ENCODE data around the gene RERE.
"Not testable (repeated sequence)": the region's sequence is repeated elsewhere in the genome, so short reads cannot be mapped to it uniquely, and the experiment has no call there.

RERE gene

DNA sequence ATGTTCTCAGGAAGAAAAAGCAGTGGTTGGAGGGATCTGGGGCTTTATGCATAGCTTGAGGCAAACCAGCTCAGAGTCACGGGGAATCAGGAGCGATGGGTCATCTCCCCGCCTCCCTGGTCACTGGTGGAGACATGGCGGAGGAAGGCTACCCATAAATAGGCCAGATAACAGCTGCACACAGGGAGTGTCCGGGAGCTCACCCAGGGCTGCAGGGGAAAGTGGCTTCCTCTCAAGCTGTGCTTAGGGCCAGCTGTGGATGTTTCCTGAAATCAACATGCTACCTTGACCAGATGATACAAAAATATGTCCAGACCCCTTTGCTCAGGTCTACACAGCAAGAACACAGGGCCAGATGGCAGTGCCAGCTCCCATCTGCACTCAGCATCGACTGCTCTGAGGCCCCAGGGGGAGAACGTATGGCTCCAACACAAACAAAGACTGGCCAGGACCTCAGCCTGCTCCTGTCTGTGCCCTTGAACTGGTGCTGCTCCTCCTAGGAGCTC, 27.1 kb upstream of the RERE start:
- no peak for DNase-seq

DNA sequence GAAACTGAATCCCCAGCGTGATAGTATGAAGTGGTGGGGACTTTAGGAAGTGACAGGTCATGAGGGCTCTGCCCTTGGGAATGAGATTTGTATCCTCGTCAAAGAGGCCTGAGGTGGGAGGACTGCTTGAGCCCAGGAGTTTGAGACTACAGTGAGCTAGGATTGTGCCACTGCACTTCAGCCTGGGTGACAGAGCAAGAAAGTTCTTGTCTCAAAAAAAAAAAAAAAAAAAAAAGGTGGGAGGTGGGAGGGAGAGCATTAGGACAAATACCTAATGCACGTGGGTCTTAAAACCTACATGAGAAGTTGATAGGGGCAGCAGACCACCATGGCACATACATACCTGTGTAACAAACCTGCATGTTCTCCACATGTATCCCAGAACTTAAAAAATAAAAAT, 24.0 kb upstream of the RERE start:
- DNase-seq: no peak

DNA sequence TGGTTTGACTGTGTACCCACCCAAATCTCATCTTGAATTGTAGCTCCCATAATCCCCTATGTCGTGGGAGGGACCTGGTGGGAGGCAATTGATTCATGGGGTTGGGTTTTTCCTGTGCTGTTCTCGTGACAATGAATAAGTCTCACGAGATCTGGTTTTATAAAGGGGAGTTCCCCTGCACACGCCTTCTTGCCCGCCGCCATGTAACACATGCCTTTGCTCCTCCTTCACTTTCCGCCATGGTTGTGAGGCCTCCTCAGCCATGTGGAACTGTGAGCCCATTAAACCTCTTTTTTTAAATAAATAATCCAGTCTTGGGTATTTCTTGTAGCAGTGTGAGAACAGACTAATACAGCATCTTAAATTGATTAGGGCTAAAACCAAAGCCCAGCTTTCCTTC, 22.6 kb upstream of the RERE start:
- no peak for DNase-seq

DNA sequence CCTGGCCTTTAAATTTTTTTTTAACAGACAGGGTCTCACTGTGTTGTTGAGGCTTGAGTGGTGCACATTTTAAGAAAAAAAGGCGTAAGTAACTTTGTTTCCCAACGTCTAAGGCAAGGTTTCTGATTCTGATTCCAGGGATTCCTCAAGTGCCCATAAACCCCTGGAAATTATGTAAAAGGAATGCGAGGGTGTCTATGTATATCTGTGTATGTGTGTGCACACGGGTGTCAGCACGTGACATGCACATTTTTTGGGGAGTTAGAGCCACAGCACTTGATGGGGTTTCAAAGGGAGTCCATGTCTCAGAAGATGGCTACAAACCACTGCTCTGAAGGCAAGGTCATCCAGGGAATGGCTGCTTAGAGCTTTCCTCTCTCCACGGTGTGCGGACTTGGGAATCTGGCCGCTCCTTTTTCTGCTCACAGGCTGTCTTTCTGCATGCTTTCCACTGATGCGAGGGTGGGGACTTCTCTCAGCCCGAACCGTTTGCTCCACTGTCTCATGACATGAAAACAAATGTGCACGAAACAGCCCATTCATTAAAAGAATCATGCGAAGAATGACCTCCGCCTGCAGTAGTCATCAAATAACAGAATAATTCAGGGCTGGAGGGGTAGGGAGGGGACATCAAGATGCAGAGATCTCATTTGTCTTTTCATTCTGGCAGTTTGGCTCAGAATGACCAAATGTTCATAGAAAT, 18.7 kb upstream of the RERE start:
- peak in 1 of 56 donors; percentile 16 for DNase-seq

DNA sequence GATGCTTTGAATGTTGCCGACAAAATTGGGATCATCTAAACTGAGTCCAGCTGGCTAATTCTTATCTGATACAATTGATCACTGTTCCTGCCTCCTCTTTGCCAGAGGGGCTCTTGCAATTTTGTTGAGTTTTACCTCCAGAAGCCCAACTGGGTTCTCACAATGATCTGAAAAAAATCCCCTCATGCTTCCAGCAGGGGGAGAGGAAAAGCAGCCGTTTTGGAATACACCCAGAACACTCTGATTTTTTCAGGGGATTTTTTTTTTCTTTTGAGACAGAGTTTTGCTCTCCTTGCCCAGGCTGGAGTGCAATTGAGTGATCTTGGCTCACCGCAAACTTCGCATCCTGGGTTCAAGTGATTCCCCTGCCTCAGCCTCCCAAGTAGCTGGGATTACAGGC, 13.9 kb upstream of the RERE start:
- no peak for DNase-seq

DNA sequence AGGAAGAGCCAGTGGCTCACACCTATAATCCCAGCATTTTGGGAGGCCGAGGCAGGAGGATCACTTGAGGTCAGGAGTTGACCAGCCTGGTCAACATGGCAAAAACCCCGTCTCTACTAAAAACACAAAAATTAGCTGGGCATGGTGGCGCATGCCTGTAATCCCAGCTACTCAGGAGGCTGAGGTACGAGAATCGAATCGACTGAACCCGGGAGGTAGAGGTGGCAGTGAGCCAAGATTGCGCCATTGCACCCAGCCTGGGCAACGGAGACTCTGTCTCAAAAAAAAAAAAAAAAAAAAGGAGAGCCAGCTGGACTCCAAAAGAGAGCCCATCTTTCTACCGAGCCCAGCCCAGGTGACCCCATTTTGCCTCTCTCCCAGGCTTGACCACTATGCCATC, 13.3 kb upstream of the RERE start:
- not testable (repeated sequence) for DNase-seq

DNA sequence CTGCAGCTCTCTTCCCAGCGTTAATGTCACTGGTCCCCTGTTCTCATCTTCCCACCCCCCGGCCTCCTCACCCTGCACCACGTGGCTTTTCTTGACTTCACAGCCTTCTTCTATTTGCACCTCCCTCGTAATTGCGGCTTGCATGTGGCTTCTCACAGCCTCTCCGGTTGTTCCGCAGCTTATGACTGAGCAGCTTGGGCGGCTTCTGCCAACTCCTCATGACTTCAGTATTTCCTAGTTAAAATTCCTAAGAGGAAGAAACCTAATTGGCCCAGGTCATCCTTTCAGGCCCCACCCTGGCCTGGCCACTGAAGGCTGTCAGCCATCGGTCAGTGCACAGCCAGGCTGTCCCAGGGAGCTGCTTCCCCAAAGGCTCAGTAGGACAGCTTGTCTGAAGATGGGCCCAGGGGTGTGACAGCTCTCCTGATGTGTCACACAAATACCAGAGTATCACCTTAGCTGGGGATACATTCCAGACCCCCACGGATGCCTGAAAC, 8.6 kb upstream of the RERE start:
- no peak for DNase-seq

DNA sequence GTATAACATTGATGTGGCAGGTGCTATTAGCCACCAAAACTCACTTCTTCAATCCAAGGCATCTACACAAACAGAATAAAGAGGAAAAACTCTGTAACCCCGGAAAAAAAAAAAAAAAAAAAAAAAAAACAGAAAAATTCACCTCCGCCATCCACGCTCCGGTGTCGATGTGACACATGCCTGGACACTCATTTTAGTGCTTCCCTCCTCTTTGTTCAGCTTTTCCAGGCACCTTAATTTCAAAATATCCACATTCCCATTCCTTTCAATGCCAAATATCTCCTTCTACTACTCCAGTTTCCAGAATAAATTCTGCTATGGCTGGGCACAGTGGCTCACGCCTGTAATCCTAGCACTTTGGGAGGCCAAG, 5.8 kb upstream of the RERE start:
- no peak for DNase-seq

DNA sequence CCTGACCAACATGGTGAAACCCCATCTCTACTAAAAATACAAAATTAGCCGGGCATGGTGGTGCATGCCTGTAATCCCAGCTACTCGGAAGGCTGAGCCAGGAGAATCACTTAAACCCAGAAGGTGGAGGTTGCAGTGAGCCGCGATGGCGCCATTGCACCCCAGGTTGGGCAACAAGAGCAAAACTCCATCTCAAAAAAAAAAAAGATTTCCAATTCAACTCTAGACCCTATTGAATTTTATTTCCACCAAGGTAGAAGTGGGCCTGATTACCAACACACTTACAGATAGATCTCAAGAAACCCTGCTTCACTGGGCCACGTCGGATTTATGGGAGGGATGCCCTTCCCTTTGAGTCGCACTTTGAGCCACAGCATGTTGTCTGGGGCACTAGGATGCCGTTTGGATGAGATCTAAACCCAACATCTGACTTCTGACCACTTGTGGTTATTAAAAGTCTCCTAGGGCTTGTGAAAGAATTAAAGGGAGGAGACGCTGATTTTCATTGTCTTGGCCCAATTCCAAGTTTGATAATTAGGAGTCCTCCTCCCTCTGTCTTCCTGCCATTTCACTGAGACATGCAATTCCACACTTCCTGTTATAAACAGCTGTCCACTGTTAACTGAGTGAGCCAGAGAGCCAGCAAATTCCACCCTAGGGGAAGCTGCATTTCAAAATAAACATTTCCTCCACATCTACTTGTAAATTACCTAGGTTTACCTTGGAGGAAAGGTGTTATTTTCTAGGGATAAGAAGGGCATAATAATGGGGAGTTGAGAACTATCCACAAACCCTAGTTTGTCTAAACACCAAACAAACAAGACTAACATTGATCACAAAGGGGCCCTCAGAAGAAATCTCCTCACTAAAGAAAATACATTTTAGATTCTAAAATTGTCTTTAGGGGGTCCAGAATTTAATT, 5.2 kb upstream of the RERE start:
- DNase-seq: no peak

DNA sequence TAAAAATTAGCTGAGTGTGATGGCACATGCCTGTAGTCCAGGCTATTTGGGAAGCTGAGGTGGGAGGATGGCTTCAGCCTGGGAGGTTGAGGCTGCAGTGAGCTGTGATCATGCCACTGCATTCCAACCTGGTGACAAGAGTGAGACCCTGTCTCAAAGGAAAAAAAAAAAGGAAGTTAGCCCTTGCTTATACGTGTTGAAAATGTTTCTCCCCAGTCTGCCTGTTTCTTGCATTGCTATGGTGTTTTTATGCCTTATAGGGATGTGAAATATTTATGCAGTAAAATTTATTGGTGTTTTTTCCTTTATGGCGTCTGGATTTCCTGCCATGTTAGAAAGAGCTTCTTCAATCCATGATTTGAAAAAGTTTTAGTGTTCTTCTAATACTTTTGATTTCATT, 3.6 kb upstream of the RERE start:
- no peak for DNase-seq

DNA sequence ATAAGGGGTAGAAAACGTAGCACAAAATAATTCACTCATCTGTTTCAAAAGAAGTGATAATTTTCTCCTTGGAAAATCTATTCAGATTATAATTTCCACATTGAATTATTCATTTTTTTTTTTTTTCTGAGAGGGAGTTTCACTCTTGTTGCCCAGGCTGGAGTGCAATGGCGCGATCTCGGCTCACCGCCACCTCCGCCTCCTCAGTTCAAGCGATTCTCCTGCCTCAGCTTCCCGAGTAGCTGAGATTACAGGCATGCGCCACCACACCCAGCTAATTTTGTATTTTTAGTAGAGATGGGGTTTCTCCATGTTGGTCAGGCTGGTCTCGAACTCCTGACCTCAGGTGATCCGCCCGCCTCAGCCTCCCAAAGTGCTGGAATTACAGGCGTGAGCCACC, 1.3 kb upstream of the RERE start:
- DNase-seq: not testable (repeated sequence)

DNA sequence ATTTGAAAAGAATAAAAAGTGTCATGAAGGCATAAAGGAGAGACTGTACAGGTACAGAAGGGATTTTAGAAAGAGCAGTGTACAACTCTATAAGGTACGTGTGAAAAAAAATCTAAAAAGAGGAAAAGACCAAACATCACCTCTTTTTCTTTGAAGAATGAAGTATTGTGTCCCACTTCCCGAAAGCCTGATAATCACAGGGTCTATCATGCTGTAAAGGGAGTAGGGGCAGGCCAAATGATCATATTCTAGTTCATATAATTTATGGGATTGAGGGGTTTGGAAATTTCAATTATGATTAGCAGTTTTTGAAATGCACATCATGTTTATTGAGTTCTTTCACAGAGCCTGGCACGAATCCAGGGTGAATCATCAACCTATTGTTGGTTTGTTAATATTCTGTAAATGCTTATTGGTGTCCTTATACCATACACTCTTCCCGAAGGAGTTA, 910 bp upstream of the RERE start:
- DNase-seq: peak in 8 of 56 donors; percentile 3 to 81 (median 8)

DNA sequence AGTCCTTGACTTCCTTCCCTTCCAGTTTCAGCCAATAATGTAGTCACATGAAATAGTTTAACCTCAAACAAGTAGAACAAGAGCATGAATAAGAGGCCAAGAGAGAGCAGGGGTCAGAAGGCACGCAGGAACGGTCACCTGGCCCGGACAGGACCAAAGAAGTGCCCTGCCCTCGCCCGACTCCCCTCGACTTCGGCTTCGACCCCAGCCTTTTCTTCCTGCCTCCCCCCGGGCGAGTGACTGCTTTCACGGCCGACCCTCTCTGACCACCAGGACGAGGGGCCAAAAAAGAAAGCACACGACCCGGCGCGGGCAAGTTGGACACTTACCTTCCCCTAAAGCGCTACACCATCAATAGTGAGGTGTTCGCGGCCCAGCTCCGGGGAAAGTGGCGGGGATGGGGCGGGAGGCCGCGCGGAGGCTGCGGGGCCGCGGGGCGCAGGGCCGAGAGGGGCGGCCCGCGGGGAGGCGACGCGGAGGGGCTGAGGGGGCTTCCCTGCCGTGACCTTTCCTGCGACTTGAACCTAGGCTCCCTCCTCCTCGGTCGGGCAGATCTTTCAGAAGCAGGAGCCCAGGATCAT, 519 bp downstream of the RERE start:
- DNase-seq: peak in 23 of 56 donors; percentile 13 to 68 (median 29)

DNA sequence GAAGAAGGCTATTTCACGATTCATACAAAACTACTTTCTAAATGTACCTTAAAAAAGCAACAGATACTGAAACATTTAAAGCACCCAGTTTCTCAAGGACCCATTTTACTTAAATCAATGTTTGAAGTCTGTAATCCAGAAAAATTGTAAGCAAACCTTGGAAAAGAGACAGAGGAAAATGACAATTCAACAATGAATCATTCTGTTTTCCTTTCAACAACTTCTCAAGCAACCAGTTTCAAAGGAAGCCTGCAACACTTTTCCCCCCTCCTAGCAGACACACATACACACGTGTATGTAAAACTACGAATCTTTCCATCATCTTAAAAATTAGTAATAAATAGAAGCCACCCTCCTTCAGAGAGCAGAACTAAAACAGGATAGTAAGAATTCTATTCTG, 1.2 kb downstream of the RERE start:
- peak in 2 of 56 donors; percentile 8 to 38 for DNase-seq

DNA sequence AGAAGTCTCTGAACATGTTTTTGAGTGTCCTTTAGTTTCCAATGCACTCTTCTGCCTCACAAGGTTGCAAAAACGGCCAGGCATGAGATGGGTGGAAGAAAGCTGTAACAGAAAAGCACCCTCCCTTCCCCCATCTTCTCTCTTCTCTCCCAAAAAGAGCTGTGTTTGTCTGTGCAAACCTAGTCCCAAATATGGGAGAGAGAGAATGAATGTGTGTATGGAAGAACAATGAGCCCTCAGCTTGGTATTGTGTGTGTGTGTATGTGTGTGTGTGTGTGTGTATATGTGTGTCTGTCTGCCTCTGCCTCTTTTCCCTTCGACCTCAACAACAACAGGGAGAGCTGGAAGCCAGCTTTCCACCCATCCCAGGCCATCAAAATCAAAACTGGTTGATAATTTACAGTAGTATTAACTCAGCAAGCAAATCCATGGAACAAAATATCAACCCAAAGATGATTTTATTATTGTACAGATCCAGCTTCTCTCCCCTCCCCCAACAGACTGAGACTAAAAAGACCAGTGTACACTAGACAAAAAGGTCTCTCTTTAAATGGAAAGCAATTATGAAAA, 1.8 kb downstream of the RERE start:
- DNase-seq: peak in 41 of 56 donors; percentile 10 to 75 (median 42)

DNA sequence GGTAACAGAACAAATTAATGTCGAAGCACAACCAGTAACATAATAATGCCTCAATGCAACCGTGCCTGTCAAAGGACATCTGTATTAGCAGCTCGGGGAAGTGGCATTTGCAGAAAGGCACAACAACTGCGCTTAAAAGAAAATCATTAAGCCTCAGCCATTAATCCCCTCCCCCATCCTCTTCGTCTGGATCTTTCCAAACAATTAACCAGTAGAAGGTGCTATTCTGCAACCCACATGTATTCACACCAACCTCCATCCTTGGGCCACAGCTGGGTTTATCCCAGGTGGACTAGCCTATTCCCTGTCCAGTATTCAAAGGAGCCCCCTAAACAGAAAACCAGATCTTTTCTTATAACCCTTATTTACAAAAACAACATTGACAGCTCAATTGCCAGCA, 2.6 kb downstream of the RERE start:
- peak in 16 of 56 donors; percentile 3 to 54 (median 16) for DNase-seq

DNA sequence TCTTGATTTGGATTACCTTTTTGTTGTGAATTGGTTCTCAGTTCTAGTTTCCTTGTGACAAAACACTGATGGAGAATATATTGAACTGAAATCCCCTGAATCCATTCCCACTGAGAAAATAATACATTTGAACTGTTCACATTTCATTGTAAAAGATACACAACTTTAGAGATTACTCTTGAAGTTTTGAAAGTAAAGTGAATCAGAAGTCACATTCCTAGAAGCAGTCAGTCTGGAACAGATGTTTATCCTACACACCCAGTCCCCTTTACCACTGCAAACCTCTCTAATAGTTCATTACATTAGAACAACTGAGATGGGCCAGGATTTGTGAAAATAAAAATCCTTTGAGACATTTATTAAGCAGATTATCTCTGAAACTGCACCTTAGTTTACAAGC, 3.4 kb downstream of the RERE start:
- DNase-seq: no peak

DNA sequence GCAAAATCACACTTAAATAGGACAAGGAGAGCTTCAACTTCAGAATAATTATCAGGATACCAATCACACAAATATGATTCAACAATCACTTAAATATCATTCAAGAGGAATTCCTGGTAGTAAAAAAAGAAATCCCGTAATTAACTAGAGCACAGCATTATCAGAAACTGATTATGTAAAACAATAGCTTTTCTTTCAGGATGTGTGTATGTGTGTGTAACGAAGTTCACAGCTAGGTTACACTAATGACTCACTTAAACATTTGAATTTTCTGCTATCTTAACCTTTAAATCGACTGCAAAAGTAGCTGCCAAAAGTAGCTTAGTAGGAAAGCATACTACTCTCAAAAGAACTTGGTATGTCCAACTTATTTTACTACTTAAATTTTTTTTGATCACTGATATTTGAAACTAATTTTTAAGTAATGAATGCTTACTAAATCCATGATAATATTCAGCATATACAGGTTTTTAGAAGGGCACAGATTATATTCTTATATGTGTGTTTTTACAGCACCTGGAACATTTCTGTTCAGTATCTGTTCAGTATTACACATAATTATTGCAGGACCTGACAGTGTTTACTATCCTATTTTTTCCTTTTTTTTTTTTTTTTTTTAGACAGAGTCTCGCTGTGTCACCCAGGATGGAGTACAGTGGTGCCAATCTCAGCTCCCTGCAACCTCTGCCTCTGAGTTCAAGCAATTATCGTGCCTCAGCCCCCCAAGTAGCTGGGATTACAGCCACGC, 4.2 kb downstream of the RERE start:
- no peak for DNase-seq

DNA sequence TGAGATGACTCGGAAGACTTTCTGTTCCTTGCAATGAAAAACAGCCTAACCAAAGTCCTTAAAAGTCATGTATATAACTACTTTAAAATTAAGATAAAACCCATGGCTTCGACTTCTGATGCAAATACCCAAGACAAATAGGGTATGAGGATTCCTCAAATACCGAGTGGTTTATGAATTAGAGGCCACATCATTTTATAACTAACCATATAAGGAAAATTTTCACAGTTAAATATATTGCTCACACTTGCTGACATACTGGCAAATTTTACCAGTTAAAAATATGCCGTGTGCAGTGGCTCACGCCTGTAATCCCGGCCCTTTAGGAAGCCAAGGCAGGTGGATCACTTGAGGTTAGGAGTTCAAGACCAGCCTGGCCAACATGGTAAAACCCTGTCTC, 5.4 kb downstream of the RERE start:
- DNase-seq: no peak

DNA sequence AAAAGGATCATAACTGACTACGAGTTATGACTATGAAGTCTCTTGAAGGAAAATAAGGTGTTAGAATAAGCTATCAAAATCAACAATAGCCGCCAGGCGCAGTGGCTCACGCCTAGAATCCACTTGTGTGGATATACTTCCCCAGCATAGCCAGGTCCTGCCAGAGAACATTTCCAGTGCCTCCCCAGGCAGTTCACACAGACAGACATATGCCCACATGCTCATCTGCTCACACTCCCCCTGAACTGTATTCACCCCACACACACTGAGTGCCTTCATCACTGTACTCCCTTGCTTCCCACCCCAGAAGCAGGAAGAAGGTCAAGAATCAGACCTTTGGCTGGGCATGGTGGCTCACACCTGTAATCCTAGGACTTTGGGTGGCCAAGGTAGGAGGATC, 6.5 kb downstream of the RERE start:
- no peak for DNase-seq

DNA sequence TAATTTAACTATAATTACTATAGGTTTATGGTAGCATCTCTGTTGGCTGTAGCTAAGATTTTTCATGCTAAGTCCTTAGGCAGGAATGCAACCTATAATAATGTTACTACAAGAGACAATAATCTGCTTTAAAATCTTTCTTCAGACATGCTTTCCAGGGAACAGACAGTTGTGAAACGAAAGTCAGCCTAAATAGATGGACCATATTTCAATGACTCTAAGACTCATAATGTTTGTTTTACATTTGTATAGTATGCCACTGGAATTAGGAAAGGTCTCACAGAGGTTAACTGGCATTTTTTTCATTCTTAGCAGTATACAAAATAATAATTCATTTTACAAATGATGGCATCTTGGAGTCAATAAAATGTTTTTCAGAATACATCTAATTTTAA, 8.1 kb downstream of the RERE start:
- DNase-seq: no peak
